Sigmoid colon (tissue), 7 donors: ENCODE measurements around the gene NOP16. TPM values are rescaled to one million over a fixed set of nuclear protein-coding genes. Genes with fewer than 3 reads are reported as not detected.

Experiments used
- DNase-seq: peaks from one replicate; pipeline ENCODE4 v3.0.0-alpha.2; 2019
- H3K27ac ChIP-seq, 4 donors: fragments of 200-600 bp; sonication (generic); one replicate each; pipeline ENCODE4 v1.5.1; 2016 to 2019; ENCODE audit warnings: mild to moderate bottlenecking in 1 of 4
- H3K27me3 ChIP-seq, 3 donors: fragments of 200-600 bp; sonication (generic); one replicate each; pipeline ENCODE4 v1.5.1; 2019; ENCODE audit warnings: mild to moderate bottlenecking in 1 of 3
- H3K36me3 ChIP-seq, 4 donors: fragments of 200-600 bp; sonication (generic); one replicate each; pipeline ENCODE4 v1.5.1; 2016 to 2019
- H3K4me1 ChIP-seq, 4 donors: fragments of 200-600 bp; sonication (generic); one replicate each; pipeline ENCODE4 v1.5.1; 2017 to 2019
- H3K4me3 ChIP-seq, 4 donors: fragments of 200-600 bp; sonication (generic); one replicate each; pipeline ENCODE4 v1.5.1; 2017 to 2019; ENCODE audit warnings: mild to moderate bottlenecking in 2 of 4, moderate library complexity in 1 of 4
- H3K9me3 ChIP-seq, 4 donors: fragments of 200-600 bp in 3 of 4; sonication (generic) in 3 of 4; one replicate each; pipeline versions ENCODE4 v1.5.1 to v1.6.1; 2013 to 2019
- CTCF ChIP-seq, 4 experiments: fragments of 450-650 bp in 3 of 4; fragments of 200-600 bp in 1 of 4; IDR thresholded peaks; one replicate each; pipeline ENCODE4 v1.5.1; 2016 to 2019; ENCODE audit warnings: antibody characterized with exemption in 4 of 4, mild to moderate bottlenecking in 3 of 4, moderate library complexity in 2 of 4
- EP300 ChIP-seq, 4 donors: sonication (generic); formaldehyde crosslinking; IDR thresholded peaks; one replicate each; pipeline ENCODE4 v1.6.1; 2017; ENCODE audit warnings: antibody characterized with exemption in 4 of 4
- POLR2A ChIP-seq, 2 donors: fragments of 450-650 bp; IDR thresholded peaks; one replicate each; pipeline ENCODE4 v1.6.1; 2016; ENCODE audit warnings: antibody characterized with exemption in 2 of 2, mild to moderate bottlenecking in 2 of 2, moderate library complexity in 2 of 2
- POLR2AphosphoS5 ChIP-seq, 4 donors: sonication (generic); formaldehyde crosslinking; IDR thresholded peaks; one replicate each; pipeline ENCODE4 v1.6.1; 2017; ENCODE audit warnings: antibody characterized with exemption in 4 of 4
- WGBS, 2 donors: extraction: QIAGEN DNeasy Blood & Tissue Kit; methylation state at CpG; one replicate each; pipeline ENCODE4 v1.1.7; 2013; 5-methylcytosine and 5-hydroxymethylcytosine counted together
- intact Hi-C: fragments of 100-400 bp; cut with DNase I; formaldehyde crosslinking; loops from one replicate; pipeline ENCODE4 v1.15.1; 2023
- polyA plus RNA-seq, 3 donors: library from polyadenylated mRNA; stranded (reverse); fragments of 200-250 nt; gene quantifications; one replicate each; pipeline ENCODE4 v1.2.3, GENCODE V29; 2013
- total RNA-seq, 4 donors: library from RNA; depleted of rRNA; stranded (reverse); fragments of >200 nt; gene quantifications; one replicate each; pipeline ENCODE4 v1.1.0, GENCODE V29; 2016
- donor health status: healthy with polysubstance abuse.
- donor health status: Bipolar disorder and iron deficiency.
- donor health status: healthy.

Gene NOP16
- total and polyA plus RNA-seq, 7 donors: 4.4 to 50.7 (median 17.8) TPM

- no peak overlapping the region for H3K4me3 ChIP-seq
- WGBS, 2 donors: 94 to 96% methylated on average over 5 of the region's 5 CpGs
- H3K27ac ChIP-seq: no peak overlapping the region
- intact Hi-C loops: no loop called here
- no peaks in the 10 kb centered on the region for H3K9me3 ChIP-seq
- DNase-seq: no peak
- H3K36me3 ChIP-seq: peaks cover 20 to 100% (median 42%) of the 10 kb centered on the region in 4 donors
- H3K4me1 ChIP-seq: no peaks in the 10 kb centered on the region
- H3K27me3 ChIP-seq: no peaks in the 10 kb centered on the region
- TF ChIP-seq POLR2A (IDR thresholded peaks at IDR 0.05) (no peak), EP300 (IDR thresholded peaks at IDR 0.05) (no peak), CTCF (IDR thresholded peaks at IDR 0.05) (no peak), POLR2AphosphoS5 (IDR thresholded peaks at IDR 0.05) (no peak)
Observed at GRCh38 chr5:176352116-176352878, 36.1 kb downstream of the NOP16 start.

GRCh38 chr5:176350416-176350815 lies 38.0 kb downstream of the NOP16 start:
- WGBS, 2 donors: 95 to 97% methylated on average over 8 of the region's 8 CpGs
- no peak for DNase-seq
- peaks cover 24 to 100% (median 55%) of the 10 kb centered on the region in 4 donors for H3K36me3 ChIP-seq

GRCh38 chr5:176342766-176343458 lies 45.5 kb downstream of the NOP16 start:
- Histone ChIP-seq H3K27ac (no peak overlapping the region), H3K4me3 (no peak overlapping the region), H3K9me3 (no peaks in the 10 kb centered on the region), H3K4me1 (no peaks in the 10 kb centered on the region), H3K27me3 (no peaks in the 10 kb centered on the region), H3K36me3 (peaks cover 9 to 49% (median 25%) of the 10 kb centered on the region in 4 donors)
- 74 to 88% methylated on average over 2 of the region's 2 CpGs for WGBS, 2 donors
- intact Hi-C loops: no loop called here
- no peak for TF ChIP-seq CTCF (IDR thresholded peaks at IDR 0.05)
- no peak for TF ChIP-seq POLR2A (IDR thresholded peaks at IDR 0.05)
- no peak for TF ChIP-seq EP300 (IDR thresholded peaks at IDR 0.05)
- TF ChIP-seq POLR2AphosphoS5 (IDR thresholded peaks at IDR 0.05): no peak
- DNase-seq: no peak

More at GRCh38 chr5:176350416-176350815, 38.0 kb downstream of the NOP16 start:
- no peak overlapping the region for H3K4me3 ChIP-seq
- H3K27me3 ChIP-seq: no peaks in the 10 kb centered on the region
- H3K4me1 ChIP-seq: no peaks in the 10 kb centered on the region
- intact Hi-C loops: no loop called here
- TF ChIP-seq POLR2AphosphoS5 (IDR thresholded peaks at IDR 0.05) (no peak), POLR2A (IDR thresholded peaks at IDR 0.05) (no peak), EP300 (IDR thresholded peaks at IDR 0.05) (no peak), CTCF (IDR thresholded peaks at IDR 0.05) (no peak)
- no peak overlapping the region for H3K27ac ChIP-seq
- no peaks in the 10 kb centered on the region for H3K9me3 ChIP-seq

DNA sequence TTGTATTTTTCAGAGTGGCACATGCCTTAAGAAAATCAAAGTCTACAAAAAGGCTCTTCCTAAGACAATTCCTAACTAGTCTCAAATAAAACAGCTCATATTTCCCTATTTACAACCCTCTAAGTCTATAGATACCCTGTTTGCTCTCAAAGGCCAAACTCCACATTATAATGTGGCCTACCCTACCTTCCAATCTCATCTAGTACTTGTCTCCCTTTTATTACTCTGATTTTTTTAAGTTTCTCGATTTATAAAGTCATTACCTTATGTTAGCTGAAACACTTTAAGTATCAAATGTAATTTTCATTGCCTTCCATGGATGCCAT lies 46.3 kb downstream of the NOP16 start:
- TF ChIP-seq EP300 (IDR thresholded peaks at IDR 0.05): no peak
- no peak for TF ChIP-seq POLR2AphosphoS5 (IDR thresholded peaks at IDR 0.05)
- TF ChIP-seq POLR2A (IDR thresholded peaks at IDR 0.05): no peak
- no peak for TF ChIP-seq CTCF (IDR thresholded peaks at IDR 0.05)
- no peak for DNase-seq
- peaks cover 2 to 49% (median 20%) of the 10 kb centered on the region in 4 donors for H3K36me3 ChIP-seq
- H3K4me1 ChIP-seq: no peaks in the 10 kb centered on the region
- no peaks in the 10 kb centered on the region for H3K9me3 ChIP-seq
- WGBS, 2 donors: 18 to 76% methylated on average over 1 of the region's 1 CpG
- no peak overlapping the region for H3K27ac ChIP-seq
- H3K27me3 ChIP-seq: no peaks in the 10 kb centered on the region
- H3K4me3 ChIP-seq: no peak overlapping the region
- intact Hi-C loops: no loop called here
